SK-N-SH (cell line): ENCODE data around the gene ECPAS. TPM values are rescaled to one million over a fixed set of nuclear protein-coding genes. Genes with fewer than 3 reads are reported as not detected.

Source experiments
- CTCF ChIA-PET: fragments of 300-600, 350-600 bp; formaldehyde crosslinking; extraction: SDS; loops from one replicate; lab custom pipeline; 2021; lab: Yijun Ruan, JAX
- POLR2A ChIA-PET: fragments of 350-600 bp; sonication (Branson Sonifier 250); formaldehyde crosslinking; extraction: SDS; loops from one replicate; lab custom pipeline; 2020; ENCODE audit warnings: antibody characterized with exemption, inconsistent platforms; lab: Yijun Ruan, JAX
- DNase-seq: peaks from one replicate; pipeline ENCODE4 v3.0.0; 2012
- H2AFZ ChIP-seq: fragments of 200-600 bp; sonication (generic); 2 replicates; pipeline ENCODE4 v1.8.1; 2016; ENCODE audit warnings: antibody characterized with exemption, mild to moderate bottlenecking, low read depth
- H3F3A ChIP-seq: fragments of 200-600 bp; sonication (generic); replicated peaks from 2 replicates; pipeline ENCODE3; 2016; ENCODE audit warnings: antibody characterized with exemption, mild to moderate bottlenecking; ENCODE audit not compliant: insufficient read depth
- H3K27ac ChIP-seq, 2 experiments: fragments of 200-500 bp in 1 of 2; fragments of 200-600 bp in 1 of 2; sonication (Bioruptor generic) in 1 of 2; sonication (generic), shearing (Covaris generic) in 1 of 2; 2 replicates each; pipeline versions ENCODE4 v1.5.1 to v1.6.1; 2014 to 2016; ENCODE audit warnings: low read depth in 2 of 2, inconsistent platforms in 1 of 2, low read length in 1 of 2, mild to moderate bottlenecking in 1 of 2, mixed read lengths in 1 of 2
- H3K27me3 ChIP-seq: fragments of 200-600 bp; sonication (generic), shearing (Covaris generic); 2 replicates; pipeline ENCODE4 v1.6.1; 2016; ENCODE audit warnings: mixed run types; ENCODE audit not compliant: insufficient read depth
- H3K36me3 ChIP-seq, 2 experiments: fragments of 200-500 bp in 1 of 2; fragments of 200-600 bp in 1 of 2; sonication (Bioruptor generic) in 1 of 2; sonication (generic) in 1 of 2; replicated peaks in 1 of 2; 2 replicates each; pipeline versions ENCODE3 to v1.5.1; 2014 to 2016; ENCODE audit warnings: low read length in 1 of 2, mild to moderate bottlenecking in 1 of 2; ENCODE audit not compliant: insufficient read depth in 2 of 2, control insufficient read depth in 1 of 2
- H3K4me1 ChIP-seq, 2 experiments: fragments of 200-500 bp in 1 of 2; fragments of 200-600 bp in 1 of 2; sonication (Bioruptor generic) in 1 of 2; sonication (generic), shearing (Covaris generic) in 1 of 2; 2 replicates each; pipeline versions ENCODE4 v1.5.1 to v1.6.1; 2014 to 2016; ENCODE audit warnings: low read depth in 1 of 2, low read length in 1 of 2, mixed run types in 1 of 2; ENCODE audit not compliant: insufficient read depth in 2 of 2, control insufficient read depth in 1 of 2
- H3K4me2 ChIP-seq: fragments of 200-600 bp; sonication (generic), shearing (Covaris generic); 2 replicates; pipeline ENCODE4 v1.6.1; 2017; ENCODE audit warnings: mixed run types
- H3K4me3 ChIP-seq, 2 experiments: fragments of 200-500 bp in 1 of 2; fragments of 200-600 bp in 1 of 2; sonication (Bioruptor generic) in 1 of 2; sonication (generic), shearing (Covaris generic) in 1 of 2; 2 replicates each; pipeline versions ENCODE4 v1.5.1 to v1.8.1; 2014 to 2016; ENCODE audit warnings: low read depth in 2 of 2, inconsistent platforms in 1 of 2, low read length in 1 of 2, mild to moderate bottlenecking in 1 of 2, mixed read lengths in 1 of 2, moderate library complexity in 1 of 2
- H3K79me2 ChIP-seq: fragments of 200-600 bp; sonication (generic); 2 replicates; pipeline ENCODE4 v1.8.1; 2017; ENCODE audit warnings: mild to moderate bottlenecking; ENCODE audit not compliant: insufficient read depth
- H3K9ac ChIP-seq: fragments of 200-600 bp; sonication (generic); 2 replicates; pipeline ENCODE4 v1.6.1; 2017; ENCODE audit warnings: mixed run types
- H3K9me2 ChIP-seq: fragments of 200-600 bp; sonication (generic); 2 replicates; pipeline ENCODE4 v1.6.1; 2017; ENCODE audit warnings: mixed run types
- H3K9me3 ChIP-seq: fragments of 200-600 bp; sonication (generic); 2 replicates; pipeline ENCODE4 v1.6.1; 2017; ENCODE audit warnings: mixed run types, mild to moderate bottlenecking, moderate library complexity
- H4K20me1 ChIP-seq: fragments of 200-600 bp; sonication (generic); 2 replicates; pipeline ENCODE4 v1.6.1; 2017; ENCODE audit warnings: mild to moderate bottlenecking, mixed run types; ENCODE audit not compliant: insufficient read depth
- CHD2 ChIP-seq: fragments of 150-350 bp; IDR thresholded peaks from 2 replicates; pipeline ENCODE4 v1.6.1; 2018; ENCODE audit warnings: low read length; ENCODE audit not compliant: partially characterized antibody
- EP300 ChIP-seq, 2 experiments: IDR thresholded peaks; 2 replicates each; pipeline versions ENCODE4 v1.4.0 to v1.6.1; 2012; ENCODE audit warnings: borderline replicate concordance in 1 of 2, low read depth in 1 of 2, low read length in 1 of 2
- FOXJ3 ChIP-seq: sonication (generic); formaldehyde crosslinking; IDR thresholded peaks from 2 replicates; pipeline ENCODE4 v1.5.1; 2020; ENCODE audit warnings: mild to moderate bottlenecking, missing genetic modification reagents
- MAX ChIP-seq: IDR thresholded peaks from 2 replicates; pipeline ENCODE4 v1.4.0; 2012; ENCODE audit warnings: low read depth
- MEF2A ChIP-seq: IDR thresholded peaks from 2 replicates; pipeline ENCODE4 v1.4.0; 2012; ENCODE audit warnings: low read depth, borderline replicate concordance
- MXI1 ChIP-seq: IDR thresholded peaks from 2 replicates; pipeline ENCODE4 v1.6.1; 2012; ENCODE audit warnings: mild to moderate bottlenecking, low read depth, low read length, improper control_type of control experiment
- PBX3 ChIP-seq: IDR thresholded peaks from 2 replicates; pipeline ENCODE4; 2012
- RAD21 ChIP-seq: IDR thresholded peaks from 2 replicates; pipeline ENCODE4 v1.6.1; 2012; ENCODE audit warnings: mild to moderate bottlenecking, low read length
- REST ChIP-seq: IDR thresholded peaks from 2 replicates; pipeline ENCODE4 v1.6.1; 2012; ENCODE audit warnings: mild to moderate bottlenecking, low read depth, low read length, moderate library complexity
- RXRA ChIP-seq: IDR thresholded peaks from 2 replicates; pipeline ENCODE4 v1.4.0; 2012; ENCODE audit warnings: low read depth, mild to moderate bottlenecking, borderline replicate concordance
- SIN3A ChIP-seq: IDR thresholded peaks from 2 replicates; pipeline ENCODE4 v1.6.1; 2012; ENCODE audit warnings: low read depth, mild to moderate bottlenecking, low read length, moderate library complexity, borderline replicate concordance
- TAF1 ChIP-seq: IDR thresholded peaks from 2 replicates; pipeline ENCODE4 v1.6.1; 2012; ENCODE audit warnings: low read depth, mild to moderate bottlenecking, low read length, moderate library complexity, borderline replicate concordance
- TEAD4 ChIP-seq: IDR thresholded peaks from 2 replicates; pipeline ENCODE4 v1.4.0; 2012; ENCODE audit warnings: mild to moderate bottlenecking, borderline replicate concordance; ENCODE audit not compliant: insufficient read depth
- USF2 ChIP-seq: fragments of 150-350 bp; IDR thresholded peaks from 2 replicates; pipeline ENCODE4 v1.6.1; 2017; ENCODE audit warnings: antibody characterized with exemption, low read length, low read depth, borderline replicate concordance
- YY1 ChIP-seq: IDR thresholded peaks from 2 replicates; pipeline ENCODE4 v1.4.0; 2012; ENCODE audit warnings: low read depth, mild to moderate bottlenecking
- ZBTB33 ChIP-seq: IDR thresholded peaks from 2 replicates; pipeline ENCODE4 v1.4.0; 2012; ENCODE audit warnings: low read depth, borderline replicate concordance
- WGBS: methylation state at CpG from one replicate; pipeline ENCODE4 v1.1.6; 2017; ENCODE audit warnings: low lambda C conversion rate; 5-methylcytosine and 5-hydroxymethylcytosine counted together
- polyA plus RNA-seq, 3 experiments: library from polyadenylated mRNA; depleted of rRNA; stranded (reverse); fragments of >200 nt; gene quantifications; 2 replicates each; pipeline ENCODE4 v1.2.3, GENCODE V29; 2012

The ECPAS gene
- polyA plus RNA-seq, 1 of the 3 experiments (the other 2 are of a cell fraction) = 17.9 TPM

GRCh38 chr9:111443454-111443853 lies 40.7 kb downstream of the ECPAS start:
- H3K9me3 ChIP-seq = no peaks in the 10 kb centered on the region
- no peak overlapping the region for H2AFZ ChIP-seq
- H3K4me3 ChIP-seq = no peak overlapping the region
- H3K4me1 ChIP-seq = no peaks in the 10 kb centered on the region
- H3F3A ChIP-seq = no peaks in the 10 kb centered on the region
- no peaks in the 10 kb centered on the region for H4K20me1 ChIP-seq
- CTCF ChIA-PET = no interaction called here
- no peak overlapping the region for H3K4me2 ChIP-seq
- H3K9me2 ChIP-seq = no peaks in the 10 kb centered on the region
- DNase-seq = no peak
- H3K27me3 ChIP-seq = no peaks in the 10 kb centered on the region
- no peaks in the 10 kb centered on the region; the same call in 1 of the 2 replicates for H3K79me2 ChIP-seq
- TF ChIP-seq ZBTB33 (no peak), TEAD4 (no peak), CHD2 (no peak), RXRA (no peak), MAX (no peak), FOXJ3 (no peak), EP300 (IDR thresholded peaks at IDR 0.05; ENCODE audit: borderline replicate concordance in 1 of 2, low read depth in 1 of 2, low read length in 1 of 2) (no peak), USF2 (no peak), SIN3A (no peak), MXI1 (no peak), YY1 (no peak), RAD21 (no peak), MEF2A (no peak), REST (no peak), PBX3 (no peak), TAF1 (no peak)
- no peak overlapping the region for H3K27ac ChIP-seq
- peaks cover 30 to 48% of the 10 kb centered on the region in 2 experiments for H3K36me3 ChIP-seq
- POLR2A ChIA-PET = no interaction called here
- 79% methylated on average over 4 of the region's 4 CpGs for WGBS
- H3K9ac ChIP-seq = no peak overlapping the region
